ENCODE measurements around the gene HSPA12A.
"Not testable (repeated sequence)": the region's sequence is repeated elsewhere in the genome, so short reads cannot be mapped to it uniquely, and the experiment has no call there.

The HSPA12A gene

DNA sequence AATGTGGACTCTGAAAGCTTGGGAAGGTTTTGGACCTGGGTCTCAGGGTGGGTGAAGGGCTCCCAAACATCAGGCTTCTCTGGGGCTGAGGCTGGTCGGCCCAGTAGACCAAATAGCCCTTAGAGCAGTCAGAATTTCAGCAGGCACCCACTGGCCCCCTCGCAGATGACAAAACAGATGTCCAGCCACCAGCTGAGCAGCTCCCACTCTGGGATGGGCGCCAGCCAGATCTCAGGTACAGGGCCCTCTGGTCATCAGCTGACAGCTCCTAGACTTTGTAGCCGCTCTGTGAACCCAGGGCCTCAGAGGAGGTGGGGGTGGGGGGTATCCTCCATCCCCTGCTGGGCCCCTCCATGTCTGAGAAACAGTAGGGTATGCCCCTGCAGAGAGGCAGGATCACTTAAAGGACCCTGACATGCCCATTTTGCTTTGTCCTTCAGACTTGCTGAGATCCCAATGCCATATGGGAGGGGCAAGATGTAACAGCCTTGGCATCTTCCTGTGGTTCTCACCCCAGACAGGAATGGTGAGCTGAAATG lies 26.5 kb downstream of the HSPA12A start:
- DNase-seq (ENCODE audit: low spot score) = no peak

DNA sequence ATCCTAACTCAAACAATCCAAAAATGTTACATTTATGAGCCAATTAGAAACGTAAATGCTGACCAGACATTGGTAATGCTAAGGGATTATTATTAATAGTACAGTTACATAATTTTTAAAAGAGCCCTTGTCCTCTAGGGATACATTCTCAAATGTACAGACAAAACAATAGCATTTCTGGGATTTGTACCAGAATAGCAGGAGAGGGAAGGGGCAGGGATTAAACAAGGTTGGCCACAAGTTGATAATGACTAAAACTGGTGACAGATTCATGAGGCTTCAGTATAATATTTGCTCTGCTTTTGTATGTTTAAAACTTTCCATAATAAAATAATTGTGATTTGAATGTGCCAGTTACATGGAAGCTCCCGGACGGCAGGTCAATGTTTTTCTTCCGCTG lies 27.0 kb downstream of the HSPA12A start:
- DNase-seq (ENCODE audit: low spot score) = no peak

DNA sequence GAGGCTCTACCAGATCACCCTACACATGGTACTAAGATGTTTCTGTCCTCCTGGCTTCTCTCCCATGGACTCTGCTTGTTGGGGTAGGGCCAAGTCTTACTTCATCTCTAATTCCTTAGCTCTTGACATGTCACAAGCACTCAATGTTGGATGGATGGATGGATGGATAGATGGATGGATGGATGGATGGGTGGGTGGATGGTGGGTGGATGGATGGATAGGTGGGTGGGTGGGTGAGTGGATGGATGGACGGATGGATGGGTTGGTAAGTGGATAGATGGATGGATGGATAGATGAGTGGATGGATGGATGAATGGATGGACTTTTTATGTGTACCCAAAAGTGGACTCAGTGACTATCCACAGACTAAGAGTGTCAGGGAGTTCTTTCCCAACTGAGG lies 28.5 kb downstream of the HSPA12A start:
- no peak for DNase-seq (ENCODE audit: low spot score)

DNA sequence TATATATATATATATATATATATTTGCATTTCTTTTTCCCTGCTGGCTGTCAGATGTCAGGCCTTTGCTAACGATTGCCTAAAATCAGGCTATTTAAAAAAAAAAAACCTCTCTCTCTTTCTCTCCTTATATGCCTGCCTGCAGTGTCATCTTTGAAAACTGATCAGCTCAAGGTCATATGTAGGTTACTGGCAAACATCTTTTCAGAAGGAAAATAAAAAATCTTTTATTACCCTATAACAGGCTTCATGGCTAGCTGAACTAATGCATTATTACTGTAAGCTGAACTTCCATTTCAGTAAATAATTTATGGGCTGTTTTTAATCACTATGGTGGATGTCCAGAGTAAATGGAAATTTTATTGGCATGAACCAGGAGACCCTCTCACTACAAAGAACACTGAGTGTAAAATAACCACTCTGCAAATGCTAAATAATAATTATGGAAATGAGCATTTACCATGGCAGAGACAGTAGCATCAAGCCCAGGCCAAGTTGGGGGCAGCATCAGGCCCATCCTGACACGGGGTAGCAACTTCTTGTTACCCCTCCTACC lies 29.3 kb downstream of the HSPA12A start:
- no peak for DNase-seq (ENCODE audit: low spot score)

DNA sequence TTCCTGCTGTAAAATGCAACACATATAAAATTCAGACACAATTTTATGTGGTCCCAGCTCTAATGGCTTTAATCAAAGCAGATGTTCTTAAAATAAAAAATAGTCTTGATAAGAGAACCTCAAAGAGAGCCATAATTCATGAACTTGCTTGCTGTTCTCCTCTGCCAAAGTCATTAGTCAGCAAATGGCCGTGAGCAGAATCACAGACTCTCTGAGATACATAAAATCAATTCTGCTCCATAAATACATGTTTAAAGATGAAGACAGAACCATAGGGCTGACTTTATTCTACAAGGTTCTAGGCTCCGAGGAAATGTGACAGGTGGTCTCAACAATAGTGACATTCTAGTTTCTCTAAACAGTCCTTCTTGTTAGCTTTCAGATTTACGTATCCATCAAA lies 29.8 kb downstream of the HSPA12A start:
- no peak for DNase-seq (ENCODE audit: low spot score)

DNA sequence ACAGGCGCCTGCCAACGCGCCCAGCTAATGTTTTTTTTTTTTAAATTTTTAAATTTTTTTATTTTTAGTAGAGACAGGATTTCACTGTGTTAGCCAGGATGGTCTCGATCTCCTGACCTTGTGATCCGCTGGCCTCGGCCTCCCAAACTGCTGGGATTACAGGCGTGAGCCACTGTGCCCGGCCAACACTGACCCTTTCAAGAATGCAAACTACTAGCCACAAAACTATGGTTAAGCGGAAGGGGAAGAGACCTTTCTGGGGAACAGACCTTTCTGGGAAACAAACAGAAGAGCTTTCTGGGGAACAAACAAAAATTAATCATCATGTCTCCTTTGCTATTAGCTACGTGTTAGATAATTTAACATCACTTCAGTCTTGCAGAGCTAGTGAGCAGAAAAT lies 30.6 kb downstream of the HSPA12A start:
- DNase-seq (ENCODE audit: low spot score) = not testable (repeated sequence)

DNA sequence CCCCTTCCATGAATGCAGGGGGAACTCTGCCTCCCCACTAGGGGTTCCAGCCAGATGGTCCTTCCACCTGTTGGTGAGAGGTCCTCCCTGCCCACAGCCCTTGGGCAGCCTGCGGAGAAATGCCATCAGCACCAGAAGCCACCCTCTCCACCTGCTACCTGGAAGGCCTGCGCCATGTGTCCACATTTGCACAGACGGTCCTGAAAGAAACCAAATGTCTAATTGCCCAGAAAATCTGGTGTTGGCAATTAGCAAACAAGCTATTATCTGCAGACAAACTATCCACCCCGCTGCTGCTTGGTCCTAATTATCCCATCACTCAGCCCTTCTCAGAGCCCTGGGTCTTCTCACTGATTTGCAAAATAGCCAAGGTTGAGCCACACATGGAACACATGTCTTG lies 32.3 kb downstream of the HSPA12A start:
- DNase-seq (ENCODE audit: low spot score) = no peak

DNA sequence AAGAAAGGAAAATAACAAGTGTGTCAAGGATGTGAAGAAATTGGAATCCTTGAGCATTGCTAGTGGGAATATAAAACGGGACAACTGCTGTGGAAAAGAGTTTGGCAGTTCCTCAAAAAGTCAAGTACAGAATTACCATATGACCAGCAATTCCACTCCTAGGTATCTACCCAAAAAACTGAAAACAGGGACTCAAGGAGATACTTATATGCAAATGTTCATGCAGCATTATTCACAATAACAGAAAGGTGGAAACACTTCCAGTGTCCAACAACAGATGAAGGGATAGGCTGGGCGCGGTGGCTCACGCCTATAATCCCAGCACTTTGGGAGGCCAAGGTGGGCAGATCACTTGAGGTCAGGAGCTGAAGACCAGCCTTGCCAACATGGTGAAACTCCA lies 33.5 kb downstream of the HSPA12A start:
- no peak for DNase-seq (ENCODE audit: low spot score)

DNA sequence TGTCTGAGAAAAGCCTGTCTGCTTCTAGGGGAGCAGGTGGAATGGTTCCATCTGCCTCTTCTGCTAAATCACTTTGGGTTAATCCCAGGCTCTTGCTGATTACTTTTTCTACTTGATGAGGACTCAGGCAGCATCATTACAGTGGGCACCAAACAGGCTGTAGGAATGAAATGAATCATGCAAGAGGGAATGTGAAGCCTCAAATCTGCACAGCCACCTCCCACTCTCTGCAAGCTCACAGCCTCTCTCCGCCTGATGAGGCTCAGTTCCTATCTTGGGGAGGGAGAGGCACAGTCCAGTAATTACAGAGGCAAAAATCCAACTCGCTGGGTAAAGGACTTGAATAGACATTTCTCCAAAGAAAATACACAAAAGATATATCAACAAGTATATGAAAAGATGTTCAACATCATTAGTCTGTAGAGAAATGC lies 34.0 kb downstream of the HSPA12A start:
- DNase-seq (ENCODE audit: low spot score) = no peak

DNA sequence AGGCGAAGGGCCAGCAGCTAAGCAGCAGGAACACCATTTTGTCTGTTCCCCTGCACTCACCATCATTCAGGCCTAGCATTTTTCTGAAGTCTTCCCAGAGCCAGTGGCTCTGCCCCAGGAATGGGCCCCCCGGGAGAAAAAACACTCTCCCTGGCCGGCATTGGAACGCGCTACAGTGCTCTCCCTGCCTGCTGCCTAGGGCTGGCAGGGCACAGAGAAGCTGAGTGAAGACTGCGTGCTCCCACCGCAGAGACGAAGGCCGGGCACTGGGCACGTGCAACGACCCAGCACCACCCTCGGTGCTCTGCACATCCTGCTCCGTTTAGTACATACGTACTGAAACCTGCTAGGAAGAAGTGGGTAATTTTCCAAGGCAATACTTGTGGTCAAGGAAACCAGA lies 34.4 kb downstream of the HSPA12A start:
- no peak for DNase-seq (ENCODE audit: low spot score)

DNA sequence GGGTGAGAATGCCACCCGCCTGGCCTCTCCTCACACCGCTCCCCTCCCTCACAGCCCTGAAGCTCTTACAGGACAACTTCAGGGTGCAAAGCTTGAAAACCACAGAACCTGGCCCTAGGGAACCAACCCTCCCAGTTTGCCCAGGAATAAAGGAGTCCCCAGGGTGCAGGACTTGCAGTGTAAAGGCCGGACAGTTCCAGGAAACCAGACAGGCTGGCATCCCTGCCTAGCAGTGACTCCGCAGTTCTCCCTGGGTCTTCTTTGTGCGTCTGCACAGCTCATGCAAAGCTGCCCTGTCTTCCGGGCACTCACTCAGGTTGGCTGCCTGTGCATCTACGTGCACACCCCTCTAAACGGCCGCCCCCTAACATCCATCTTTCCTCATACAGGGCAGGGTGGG lies 36.1 kb downstream of the HSPA12A start:
- DNase-seq (ENCODE audit: low spot score) = no peak

DNA sequence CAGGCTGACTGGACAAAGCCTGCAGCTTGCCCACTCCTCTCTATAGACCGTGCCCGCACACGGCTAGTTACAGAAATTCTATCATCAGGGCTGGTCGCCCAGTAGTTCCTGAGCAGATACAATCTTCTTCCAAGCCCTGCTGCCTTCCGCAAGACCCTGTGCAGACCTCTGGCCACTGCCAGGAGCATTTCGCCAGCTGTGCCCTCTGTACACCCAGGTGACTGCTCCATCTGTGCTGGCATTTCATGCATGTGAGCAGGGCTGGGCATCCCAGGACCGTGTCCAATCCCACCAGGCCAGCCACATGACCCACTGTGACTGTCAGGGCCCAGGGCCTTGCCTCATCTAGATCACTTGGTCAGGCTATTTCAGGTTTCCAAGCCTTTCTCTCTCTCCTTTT lies 36.9 kb downstream of the HSPA12A start:
- DNase-seq (ENCODE audit: low spot score) = no peak

DNA sequence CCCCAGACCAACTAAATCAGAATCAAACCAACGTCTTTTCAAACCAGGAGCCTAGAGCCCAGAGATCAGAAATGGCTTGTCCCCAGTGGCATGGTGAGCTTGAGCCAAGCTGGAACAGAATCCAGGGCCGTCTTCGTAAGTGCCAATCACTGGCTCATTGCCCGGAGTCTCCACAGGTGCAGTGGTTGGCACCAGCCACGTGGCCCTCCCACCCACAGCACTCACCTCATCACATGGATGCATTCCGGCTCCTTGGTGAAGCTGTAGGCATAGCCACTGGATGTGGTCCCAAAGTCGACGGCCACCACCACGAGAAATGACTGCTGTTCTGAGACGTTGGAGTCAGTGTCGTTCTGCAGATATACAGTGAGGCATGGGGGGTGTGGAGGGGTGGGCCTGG lies 37.4 kb downstream of the HSPA12A start:
- no peak for DNase-seq (ENCODE audit: low spot score)

DNA sequence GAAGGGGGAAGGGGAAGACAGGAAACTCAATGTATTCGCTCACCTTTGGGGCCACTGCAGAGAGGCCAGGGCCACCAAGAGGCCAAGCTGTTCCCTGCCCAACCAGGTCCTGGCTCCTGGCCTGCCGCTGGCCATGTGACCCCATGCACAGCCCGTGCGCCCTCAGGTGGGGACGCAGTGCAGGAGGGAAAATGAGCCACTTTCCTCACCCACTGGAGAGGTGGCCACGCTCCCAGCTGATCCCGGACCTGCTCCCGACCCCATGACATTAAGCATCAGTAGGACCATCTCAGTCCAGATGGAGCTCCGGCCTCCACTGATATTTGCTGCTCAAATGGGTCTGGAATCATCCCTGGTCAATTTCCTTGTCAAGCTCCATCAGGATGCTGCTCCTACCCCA lies 40.2 kb downstream of the HSPA12A start:
- DNase-seq (ENCODE audit: low spot score) = no peak

DNA sequence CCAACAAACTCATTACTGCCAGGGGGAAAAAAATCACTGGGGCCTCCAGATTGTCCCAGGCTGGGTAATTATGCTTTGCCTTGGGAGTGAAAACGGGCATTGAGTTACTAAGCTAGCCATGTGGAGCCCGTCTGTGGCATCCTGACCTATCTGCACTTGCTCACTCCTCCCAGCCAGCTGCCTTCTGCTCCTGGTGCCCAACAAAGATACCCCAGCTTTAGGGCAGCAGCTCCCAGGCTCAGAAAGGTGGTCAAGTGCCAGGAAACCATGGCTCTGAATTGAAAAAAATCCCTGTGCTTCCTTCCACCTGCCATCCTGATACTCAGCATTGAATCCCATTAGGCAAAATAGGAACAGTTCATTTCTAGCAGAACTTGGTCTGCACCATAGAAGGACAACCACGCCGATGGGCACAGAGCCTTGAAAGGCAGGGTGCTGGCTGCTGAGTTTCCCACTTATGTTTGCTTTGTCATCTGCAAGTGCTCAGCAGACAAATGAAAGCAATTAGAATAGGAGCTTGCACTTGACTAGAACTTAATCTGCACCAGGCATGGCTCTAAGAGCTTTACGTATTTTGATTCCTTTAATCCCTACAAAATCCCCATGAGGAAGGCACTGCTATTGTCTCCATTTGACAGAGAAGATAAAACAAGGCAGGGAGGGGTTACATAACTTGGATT lies 42.8 kb downstream of the HSPA12A start:
- DNase-seq (ENCODE audit: low spot score) = no peak

DNA sequence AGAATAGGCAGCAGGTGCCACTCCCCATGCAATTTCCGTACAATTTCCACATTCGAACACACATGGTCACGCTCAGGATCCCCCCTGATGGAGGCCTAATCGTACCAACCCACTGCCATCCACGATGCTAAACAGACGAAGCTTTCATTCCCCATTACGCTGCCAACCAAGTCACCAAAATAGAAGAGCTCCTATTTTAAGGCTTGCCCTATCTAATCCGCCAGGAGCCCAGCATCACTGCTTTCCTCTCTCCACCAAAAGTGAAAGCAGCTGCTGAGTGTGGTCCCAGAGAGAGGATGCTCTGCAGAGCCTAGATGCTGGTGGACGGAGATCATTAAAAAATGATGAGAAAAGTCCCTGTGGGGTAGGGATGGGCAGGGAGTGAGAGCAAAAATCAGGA lies 43.3 kb downstream of the HSPA12A start:
- no peak for DNase-seq (ENCODE audit: low spot score)

DNA sequence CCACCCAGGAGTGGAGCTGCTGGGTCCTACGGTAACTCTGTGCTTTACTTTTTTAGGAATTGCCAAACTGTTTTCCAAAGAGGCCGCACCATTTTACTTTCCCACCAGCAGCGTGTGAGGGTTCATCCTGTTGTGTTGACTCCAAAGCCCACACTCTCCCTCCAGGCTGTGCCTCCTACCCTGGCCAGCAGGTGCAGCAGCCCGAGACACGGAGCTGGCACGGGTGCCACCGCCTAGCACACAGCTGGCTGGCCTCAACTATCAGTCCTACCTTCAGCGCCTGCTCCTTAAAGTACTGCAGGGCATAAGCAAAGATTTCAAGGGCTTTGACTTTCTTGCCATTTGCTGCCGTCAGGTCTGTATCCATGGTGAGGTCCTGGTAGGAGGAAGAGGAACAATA lies 44.0 kb downstream of the HSPA12A start:
- DNase-seq (ENCODE audit: low spot score) = no peak

DNA sequence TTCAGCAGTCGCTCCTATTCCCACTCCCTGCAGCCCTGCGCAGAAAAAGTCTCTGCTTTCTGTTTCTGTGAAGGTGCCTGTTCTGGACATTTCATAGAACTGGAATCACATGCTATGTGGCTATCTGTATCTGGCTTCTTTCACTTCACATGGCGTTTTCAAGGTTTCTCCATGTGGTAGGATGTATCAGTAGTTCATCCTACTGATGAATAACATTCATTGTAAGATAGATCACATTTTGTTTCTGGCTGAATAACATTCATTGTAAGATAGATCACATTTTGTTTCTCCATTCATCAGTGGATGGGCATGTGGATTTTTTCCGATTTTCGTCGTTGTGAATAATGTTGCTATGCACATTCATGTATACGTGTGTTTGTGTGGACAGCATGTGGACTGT lies 44.5 kb downstream of the HSPA12A start:
- no peak for DNase-seq (ENCODE audit: low spot score)

DNA sequence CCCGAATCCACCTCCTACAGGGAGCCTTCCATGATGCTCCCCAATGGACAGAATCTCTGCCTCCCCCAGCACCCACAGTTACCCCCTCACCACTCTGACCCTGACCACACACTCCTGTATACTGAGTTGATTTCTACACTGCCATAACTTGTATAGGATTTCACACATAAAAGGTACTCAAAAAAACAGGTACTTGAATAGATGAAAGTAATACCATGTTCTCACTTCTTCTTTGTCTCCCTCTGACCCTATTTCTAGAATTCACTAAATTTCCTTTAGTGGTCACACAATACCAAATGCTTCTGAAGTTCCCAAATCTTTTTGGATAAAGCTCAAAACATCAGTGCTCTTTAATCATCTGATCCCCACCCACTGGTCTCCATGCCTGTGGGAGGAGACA lies 45.4 kb downstream of the HSPA12A start:
- DNase-seq (ENCODE audit: low spot score) = no peak

DNA sequence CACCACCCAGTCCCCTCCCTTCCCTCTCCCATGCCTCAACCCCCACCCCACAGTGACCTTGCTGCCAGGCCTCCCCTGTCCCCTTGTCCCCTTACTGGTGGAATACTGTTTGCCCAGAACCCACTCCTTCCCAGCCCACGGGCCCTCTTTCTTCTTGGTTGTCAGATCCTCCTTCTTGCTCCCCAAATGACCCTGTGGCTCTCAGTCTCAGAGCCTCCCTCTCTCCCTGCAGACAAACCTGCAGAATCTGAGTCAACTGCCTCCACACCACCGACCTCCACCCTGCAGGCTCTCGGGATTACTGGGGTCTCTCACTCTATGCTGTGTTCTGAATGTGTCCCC lies 47.5 kb downstream of the HSPA12A start:
- no peak for DNase-seq (ENCODE audit: low spot score)

DNA sequence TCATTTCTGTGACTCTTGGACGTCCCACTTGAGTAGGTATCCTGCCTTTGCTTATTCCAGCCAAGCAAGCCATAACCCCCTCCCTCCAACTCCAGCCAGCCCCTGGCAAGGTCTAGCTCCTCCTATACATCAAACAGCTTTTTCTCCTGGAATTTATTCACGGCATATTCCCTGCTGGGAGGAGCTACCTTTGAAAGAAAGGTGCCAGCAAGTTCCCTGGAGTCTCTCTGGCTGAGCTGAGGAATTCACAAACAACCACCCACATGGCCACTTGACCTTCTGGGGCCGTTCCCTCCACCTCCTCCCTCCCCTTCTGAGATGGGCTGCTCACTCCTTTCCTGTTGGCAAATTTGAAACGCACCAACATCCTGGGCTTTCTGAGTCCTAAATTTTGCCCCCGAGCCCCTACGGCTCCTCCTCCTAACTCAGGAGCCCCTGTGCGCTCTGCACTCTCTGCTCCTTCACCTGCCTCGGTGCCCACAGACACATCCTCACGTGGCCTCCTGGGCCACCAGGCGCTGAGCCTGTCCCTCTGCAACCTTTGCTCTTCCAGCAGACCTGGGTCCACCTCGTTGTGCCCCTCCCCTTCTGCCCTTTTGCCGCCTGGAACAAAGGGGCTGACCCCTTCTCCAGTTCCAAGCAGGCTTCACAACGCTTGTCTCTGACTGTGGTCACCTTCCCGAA lies 48.0 kb downstream of the HSPA12A start:
- no peak for DNase-seq (ENCODE audit: low spot score)

DNA sequence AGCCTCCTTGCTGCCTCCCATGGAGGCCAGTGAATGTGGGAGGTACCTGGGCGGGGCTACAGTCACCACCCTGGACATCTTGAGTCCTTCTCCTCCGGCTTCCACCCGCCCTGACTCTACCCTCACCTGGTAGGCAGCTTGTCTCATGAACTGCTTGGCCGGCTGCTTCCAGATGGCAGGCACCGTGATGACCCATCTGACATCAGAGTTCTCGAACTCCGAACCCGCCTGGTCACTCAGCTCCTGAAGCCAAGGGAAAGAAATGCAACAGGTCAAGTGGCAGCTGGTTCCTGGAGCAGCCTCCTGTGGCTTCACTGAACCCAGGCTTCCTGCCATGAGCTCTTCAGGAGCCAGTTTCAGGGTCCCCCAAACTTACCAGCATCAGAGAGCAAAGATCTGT lies 50.1 kb downstream of the HSPA12A start:
- DNase-seq (ENCODE audit: low spot score) = no peak

DNA sequence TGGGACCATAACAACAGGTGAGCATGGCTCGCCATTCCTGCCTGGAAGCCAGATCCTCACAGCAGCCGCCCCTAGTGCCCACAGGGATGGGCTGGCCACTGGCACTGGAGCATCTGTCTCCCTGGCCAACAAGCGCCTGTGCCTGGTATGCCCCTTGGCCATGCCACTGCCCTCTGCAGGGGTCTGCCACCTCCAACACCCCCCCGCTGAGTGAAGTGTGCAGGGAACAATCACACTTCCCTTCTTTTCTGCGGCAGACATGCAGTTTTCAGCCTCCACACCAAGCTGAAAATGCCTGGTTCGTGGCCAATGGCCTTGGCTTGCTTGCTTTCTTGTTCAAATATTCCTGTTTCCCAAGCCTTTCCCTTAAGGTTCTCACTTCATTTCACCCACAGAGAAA lies 50.7 kb downstream of the HSPA12A start:
- DNase-seq (ENCODE audit: low spot score) = no peak
